Measurements from ENCODE around the gene PDIA6.

- no peak for TF ChIP-seq MYB (IDR thresholded peaks at IDR 0.05; ENCODE audit: borderline replicate concordance, low read depth, low read length)
- TF ChIP-seq MTA3 (IDR thresholded peaks at IDR 0.05; ENCODE audit: borderline replicate concordance, low read length), result no peak
- no peak for TF ChIP-seq USF1 (IDR thresholded peaks at IDR 0.05; ENCODE audit: borderline replicate concordance, extremely low read length, insufficient read depth, low read depth, low read length)
- TF ChIP-seq ZNF687 (IDR thresholded peaks at IDR 0.05), result no peak
- no peak for TF ChIP-seq SMC3 (IDR thresholded peaks at IDR 0.05; ENCODE audit: borderline replicate concordance, low read length)
- no peak for TF ChIP-seq RCOR1 (conservative IDR thresholded peaks at IDR 0.05; ENCODE audit: low read depth, low read length)
- TF ChIP-seq CTCF (IDR thresholded peaks at IDR 0.05 in 2 of 3, conservative IDR thresholded peaks at IDR 0.05 in 1 of 3; ENCODE audit: control insufficient read depth in 2 of 3, extremely low read depth in 1 of 3, insufficient read depth in 1 of 3, low read depth in 3 of 3, low read length in 3 of 3), result peak in 1 of 3 experiments; percentile 11; a peak in 1 of 6 replicates
- no peak for TF ChIP-seq POLR2A (IDR thresholded peaks at IDR 0.05; ENCODE audit: low read depth, low read length)
- TF ChIP-seq SIN3A (IDR thresholded peaks at IDR 0.05; ENCODE audit: low read depth, low read length), result no peak
- no peak for TF ChIP-seq POLR2AphosphoS5 (IDR thresholded peaks at IDR 0.05; ENCODE audit: low read length)
- no peak for TF ChIP-seq CEBPB (IDR thresholded peaks at IDR 0.05; ENCODE audit: borderline replicate concordance in 1 of 2, low read depth in 2 of 2, low read length in 2 of 2)
Observed at GRCh38 chr2:10792660-10793400, 19.8 kb downstream of the PDIA6 start.

Data from GM12878 (cell line).